Bronchial epithelial cell (primary cell): ENCODE data around the gene ATXN10. TPM values are rescaled to one million over a fixed set of nuclear protein-coding genes. Genes with fewer than 3 reads are reported as not detected.

ENCODE experiments used
- DNase-seq: peaks from one replicate; pipeline ENCODE4 v3.0.0-alpha.2; 2010; ENCODE audit warnings: low read depth
- FAIRE-seq: peaks from 2 replicates; lab custom pipeline; 2011; peaks lifted over from hg19 to GRCh38; lab: Jason Lieb, UNC
- H3K27me3 ChIP-seq: 2 replicates; pipeline ENCODE4 v1.5.1; 2011; ENCODE audit warnings: low read length; ENCODE audit not compliant: control insufficient read depth, insufficient read depth
- H3K36me3 ChIP-seq: 2 replicates; pipeline ENCODE4 v1.5.1; 2011; ENCODE audit warnings: low read length; ENCODE audit not compliant: control insufficient read depth, insufficient read depth
- H3K4me3 ChIP-seq: 2 replicates; pipeline ENCODE4 v1.5.1; 2011; ENCODE audit warnings: mild to moderate bottlenecking, low read depth, low read length, control low read depth
- total RNA-seq: library from RNA; depleted of rRNA; stranded (reverse); fragments of >200 nt; gene quantifications from 2 replicates; pipeline ENCODE4 v1.2.1, GENCODE V29; 2014
- TF ChIP-seq, protein P1 (sequence below): IDR thresholded peaks from 2 replicates; pipeline ENCODE4 v1.5.1; 2011; ENCODE audit warnings: mild to moderate bottlenecking, moderate library complexity, low read length, control low read depth, inconsistent platforms; ENCODE audit not compliant: insufficient read depth, severe bottlenecking

Gene ATXN10
- total RNA-seq, 1 donor from 2014 or later, result 81.9 TPM

DNA sequence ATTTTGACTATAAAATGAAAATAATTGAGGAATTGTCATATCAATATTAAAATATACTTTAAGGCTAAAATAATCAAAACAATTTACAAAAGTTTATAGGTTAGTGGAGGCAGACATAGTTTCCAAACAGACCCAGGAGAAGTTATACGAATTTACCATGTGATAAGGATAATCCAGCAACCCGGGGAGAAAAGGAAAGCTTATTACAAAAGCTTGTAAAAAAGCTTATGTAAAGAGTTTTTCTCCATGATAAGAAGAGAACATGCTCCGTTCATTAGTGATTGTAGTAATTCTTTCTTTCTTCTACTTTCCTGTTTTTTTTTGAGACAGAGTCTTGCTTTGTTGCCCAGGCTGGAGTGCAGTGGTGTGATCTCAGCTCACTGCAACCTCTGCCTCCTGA, 79.0 kb downstream of the ATXN10 start:
- Histone ChIP-seq H3K4me3 (no peak overlapping the region), H3K36me3 (peaks cover 3% of the 10 kb centered on the region), H3K27me3 (no peaks in the 10 kb centered on the region)
- FAIRE-seq (no peak), DNase-seq (no peak)
- TF ChIP-seq, protein P1, sequence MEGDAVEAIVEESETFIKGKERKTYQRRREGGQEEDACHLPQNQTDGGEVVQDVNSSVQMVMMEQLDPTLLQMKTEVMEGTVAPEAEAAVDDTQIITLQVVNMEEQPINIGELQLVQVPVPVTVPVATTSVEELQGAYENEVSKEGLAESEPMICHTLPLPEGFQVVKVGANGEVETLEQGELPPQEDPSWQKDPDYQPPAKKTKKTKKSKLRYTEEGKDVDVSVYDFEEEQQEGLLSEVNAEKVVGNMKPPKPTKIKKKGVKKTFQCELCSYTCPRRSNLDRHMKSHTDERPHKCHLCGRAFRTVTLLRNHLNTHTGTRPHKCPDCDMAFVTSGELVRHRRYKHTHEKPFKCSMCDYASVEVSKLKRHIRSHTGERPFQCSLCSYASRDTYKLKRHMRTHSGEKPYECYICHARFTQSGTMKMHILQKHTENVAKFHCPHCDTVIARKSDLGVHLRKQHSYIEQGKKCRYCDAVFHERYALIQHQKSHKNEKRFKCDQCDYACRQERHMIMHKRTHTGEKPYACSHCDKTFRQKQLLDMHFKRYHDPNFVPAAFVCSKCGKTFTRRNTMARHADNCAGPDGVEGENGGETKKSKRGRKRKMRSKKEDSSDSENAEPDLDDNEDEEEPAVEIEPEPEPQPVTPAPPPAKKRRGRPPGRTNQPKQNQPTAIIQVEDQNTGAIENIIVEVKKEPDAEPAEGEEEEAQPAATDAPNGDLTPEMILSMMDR, result no peak

- DNase-seq (no peak), FAIRE-seq (no peak)
- H3K4me3 ChIP-seq, result no peak overlapping the region
- H3K36me3 ChIP-seq, result peaks cover 3% of the 10 kb centered on the region
- no peaks in the 10 kb centered on the region for H3K27me3 ChIP-seq
- TF ChIP-seq, protein P1, result no peak
Observed at GRCh38 chr22:45752036-45752435, 80.4 kb downstream of the ATXN10 start.

GRCh38 chr22:45754822-45755221, 83.2 kb downstream of the ATXN10 start:
- no peak overlapping the region for H3K4me3 ChIP-seq
- no peaks in the 10 kb centered on the region for H3K27me3 ChIP-seq
- TF ChIP-seq, protein P1, result no peak
- FAIRE-seq (no peak), DNase-seq (no peak)
- no peaks in the 10 kb centered on the region for H3K36me3 ChIP-seq

DNA sequence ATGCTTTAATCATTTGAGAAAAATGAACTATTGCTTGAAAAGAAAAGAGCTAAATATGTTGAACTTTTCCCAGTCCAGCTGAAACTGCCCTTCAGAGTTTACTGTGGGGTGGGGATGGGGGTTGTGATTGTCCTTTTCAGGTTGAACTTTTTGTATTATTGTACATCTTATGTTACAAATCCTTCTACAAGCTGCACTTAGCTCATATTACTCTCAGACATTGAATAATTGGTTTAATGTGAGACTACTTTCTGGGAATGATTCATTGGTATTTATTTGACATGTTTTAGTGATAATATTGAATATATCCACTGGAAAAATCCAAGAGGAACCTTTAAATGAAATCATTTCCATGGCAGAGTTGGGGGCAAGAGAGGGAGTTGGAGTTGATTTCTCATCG, 84.9 kb downstream of the ATXN10 start:
- no peak overlapping the region for H3K4me3 ChIP-seq
- no peaks in the 10 kb centered on the region for H3K36me3 ChIP-seq
- TF ChIP-seq, protein P1, result no peak
- DNase-seq (no peak), FAIRE-seq (no peak)
- H3K27me3 ChIP-seq, result no peaks in the 10 kb centered on the region

GRCh38 chr22:45757068-45757467, 85.4 kb downstream of the ATXN10 start:
- Histone ChIP-seq H3K27me3 (no peaks in the 10 kb centered on the region), H3K36me3 (no peaks in the 10 kb centered on the region), H3K4me3 (no peak overlapping the region)
- DNase-seq (no peak), FAIRE-seq (no peak)
- TF ChIP-seq, protein P1, result no peak

GRCh38 chr22:45757936-45758335, 86.3 kb downstream of the ATXN10 start:
- no peak for DNase-seq
- Histone ChIP-seq H3K27me3 (no peaks in the 10 kb centered on the region), H3K36me3 (no peaks in the 10 kb centered on the region), H3K4me3 (no peak overlapping the region)
- FAIRE-seq, result no peak
- TF ChIP-seq, protein P1, result no peak
